Fibroblast of skin of right quadriceps (primary cell): ENCODE results near the gene REV3L.
"Not testable (repeated sequence)": the region's sequence is repeated elsewhere in the genome, so short reads cannot be mapped to it uniquely, and the experiment has no call there.

Experiments
- DNase-seq: peaks from one replicate; pipeline ENCODE4 v3.0.0-alpha.2; 2013

The REV3L gene

DNA sequence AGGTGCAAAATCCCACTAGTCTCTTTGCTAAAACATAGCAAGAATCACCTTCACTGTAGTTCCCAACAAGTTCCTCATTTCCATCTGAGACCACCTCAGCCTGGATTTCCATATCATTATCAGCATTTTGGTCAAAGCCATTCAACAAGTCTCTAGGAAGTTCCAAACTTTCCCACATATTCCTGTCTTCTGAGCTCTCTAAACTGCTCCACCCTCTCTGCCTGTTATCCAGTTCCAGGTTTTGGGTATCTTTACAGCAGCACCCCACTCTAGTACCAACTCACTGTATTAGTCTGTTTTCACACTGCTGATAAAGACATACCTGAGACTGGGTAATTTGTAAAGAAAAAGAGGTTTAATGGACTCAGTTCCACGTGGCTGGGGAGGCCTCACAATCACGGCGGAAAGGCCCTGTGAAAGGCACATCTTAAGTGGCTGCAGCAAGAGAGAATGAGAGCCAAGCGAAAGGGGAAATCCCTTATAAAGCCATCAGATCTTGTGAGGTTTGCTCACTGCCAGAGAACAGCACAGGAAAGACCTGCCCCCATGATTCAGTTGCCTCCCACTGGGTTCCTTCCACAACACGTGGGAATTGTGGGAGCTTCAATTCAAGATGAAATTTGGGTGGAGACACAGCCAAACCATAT lies 192.2 kb downstream of the REV3L start:
- peak; percentile 15 for DNase-seq

- not testable (repeated sequence) for DNase-seq
Measured at GRCh38 chr6:111284356-111284755, 198.7 kb downstream of the REV3L start.

GRCh38 chr6:111283707-111284106 lies 199.3 kb downstream of the REV3L start:
- no peak for DNase-seq

DNA sequence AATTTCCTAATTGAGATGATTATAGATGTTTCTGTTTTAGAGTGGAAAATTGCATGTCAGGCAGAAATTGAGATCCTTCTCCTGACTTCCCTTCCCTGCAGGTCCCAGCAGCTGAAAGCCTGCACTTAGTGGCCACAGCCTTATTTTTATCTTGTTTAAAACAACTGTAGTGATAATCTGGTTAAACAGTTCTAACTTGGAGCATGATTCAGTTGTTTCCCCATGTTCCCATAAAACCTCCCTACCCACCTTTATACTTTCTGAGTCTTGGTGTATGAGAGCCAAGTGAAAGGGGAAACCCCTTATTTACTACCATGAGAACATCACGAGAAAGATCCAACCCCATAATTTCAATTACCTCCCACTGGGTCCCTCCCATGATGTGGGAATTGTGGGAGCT lies 200.5 kb downstream of the REV3L start:
- no peak for DNase-seq

DNA sequence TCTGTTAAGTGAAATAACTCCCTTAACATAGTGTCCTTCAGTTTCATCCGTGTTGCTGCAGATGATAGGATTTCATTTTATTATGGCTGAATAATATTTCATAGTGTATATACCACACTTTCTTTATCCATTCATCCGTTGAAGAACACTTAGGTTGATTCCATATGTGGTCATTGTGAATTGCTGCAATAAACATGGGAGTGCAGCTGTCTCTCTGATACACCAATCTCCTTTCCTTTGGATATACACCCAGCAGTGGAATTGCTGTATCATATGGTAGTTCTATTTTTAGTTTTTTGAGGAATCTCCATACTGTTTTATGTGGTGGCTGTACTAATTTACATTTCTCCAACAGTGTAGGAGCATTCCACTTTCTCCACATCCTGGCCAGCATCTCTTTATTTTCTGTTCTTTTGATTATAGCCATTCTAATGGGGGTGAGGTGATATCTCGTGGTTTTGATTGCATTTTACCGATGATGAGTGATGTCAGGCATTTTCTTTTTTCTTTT lies 202.5 kb downstream of the REV3L start:
- peak; percentile 57 for DNase-seq

DNA sequence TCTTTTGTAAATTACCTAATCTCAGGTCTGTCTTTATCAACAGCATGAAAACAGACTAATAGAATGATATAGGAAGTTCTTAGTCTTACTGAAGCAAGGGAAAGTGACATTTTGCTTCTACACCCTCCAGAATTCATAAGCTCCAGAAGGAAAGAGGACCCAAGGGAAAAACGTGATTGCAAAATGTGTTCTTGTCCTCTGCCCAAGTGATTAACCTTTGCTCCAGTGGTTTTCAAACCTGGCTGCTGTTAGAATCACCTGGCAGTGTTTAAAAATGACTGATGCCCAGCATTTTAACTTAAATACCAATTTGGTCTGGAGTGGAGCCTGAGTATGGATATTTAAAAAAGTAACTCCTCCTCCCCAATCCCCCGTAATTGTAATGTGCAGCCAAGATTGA lies 204.3 kb downstream of the REV3L start:
- no peak for DNase-seq

- DNase-seq, result no peak
Measured at GRCh38 chr6:111277819-111278218, 205.2 kb downstream of the REV3L start.

- DNase-seq, result no peak
Measured at GRCh38 chr6:111276736-111277135, 206.3 kb downstream of the REV3L start.

DNA sequence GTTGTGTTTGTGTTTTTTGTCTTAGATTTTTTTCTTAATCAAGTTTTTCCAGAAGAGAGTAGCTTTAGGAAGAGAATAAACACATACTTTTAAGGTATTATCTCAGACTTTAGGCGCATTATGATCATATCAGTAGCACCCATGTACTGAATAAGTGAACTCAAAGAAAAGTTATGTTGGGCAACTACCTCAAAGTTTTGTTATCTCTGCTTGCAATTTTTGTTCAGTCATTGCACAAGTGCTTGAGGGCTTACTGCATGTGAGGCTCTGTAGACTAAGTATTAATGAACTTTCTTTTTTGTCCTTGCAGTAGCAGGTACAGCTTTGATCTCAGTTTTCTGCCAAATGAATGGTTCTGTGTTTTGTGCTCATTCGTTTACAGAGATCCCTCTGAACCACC lies 206.7 kb downstream of the REV3L start:
- DNase-seq, result no peak

DNA sequence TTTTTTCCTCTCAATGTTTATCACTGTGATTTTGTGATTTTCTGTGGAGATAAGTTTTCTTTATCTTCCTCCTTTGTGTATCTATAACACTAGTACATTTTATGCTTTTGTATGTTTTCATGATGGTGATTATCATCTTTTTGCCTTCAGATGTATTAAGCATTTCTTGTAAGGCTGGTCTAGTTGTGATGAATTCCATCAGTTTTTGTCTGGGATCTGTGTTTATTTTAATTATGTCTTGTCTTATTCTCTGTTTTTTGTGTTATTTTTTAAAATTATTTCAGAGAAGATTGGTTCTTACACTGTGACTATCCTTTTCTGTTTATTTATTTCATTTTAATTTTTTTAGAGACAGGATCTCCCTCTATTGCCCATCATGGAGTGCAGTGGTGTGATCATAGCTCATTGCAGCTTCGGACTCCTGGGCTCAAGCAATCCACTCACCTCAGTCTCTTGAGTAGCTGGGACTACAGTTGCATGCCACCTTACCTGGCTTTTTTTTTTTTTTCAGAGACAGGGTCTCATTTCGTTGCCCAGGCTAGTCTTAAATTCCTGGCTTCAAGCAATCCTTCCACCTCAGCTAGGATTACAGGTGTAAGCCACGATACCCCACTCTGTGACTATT lies 208.3 kb downstream of the REV3L start:
- no peak for DNase-seq

DNA sequence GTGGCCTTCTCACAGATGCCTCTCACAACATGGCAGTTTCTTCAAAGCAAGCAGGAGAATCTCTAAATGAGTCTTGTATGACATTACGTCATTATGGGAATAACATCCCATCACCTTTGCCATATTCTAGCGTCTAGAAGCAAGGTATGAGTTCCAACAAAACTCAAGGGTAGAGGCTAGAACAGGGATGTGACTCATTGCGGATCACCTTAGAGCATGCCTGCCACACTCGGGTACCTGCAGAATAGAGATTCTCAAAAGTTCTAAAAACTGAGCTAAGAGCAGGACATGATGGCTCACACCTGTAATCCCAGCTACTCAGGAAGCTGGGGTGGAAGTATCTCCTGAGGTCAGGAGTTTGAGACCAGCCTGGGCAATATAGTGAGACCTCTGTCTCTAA lies 212.9 kb downstream of the REV3L start:
- DNase-seq, result no peak

DNA sequence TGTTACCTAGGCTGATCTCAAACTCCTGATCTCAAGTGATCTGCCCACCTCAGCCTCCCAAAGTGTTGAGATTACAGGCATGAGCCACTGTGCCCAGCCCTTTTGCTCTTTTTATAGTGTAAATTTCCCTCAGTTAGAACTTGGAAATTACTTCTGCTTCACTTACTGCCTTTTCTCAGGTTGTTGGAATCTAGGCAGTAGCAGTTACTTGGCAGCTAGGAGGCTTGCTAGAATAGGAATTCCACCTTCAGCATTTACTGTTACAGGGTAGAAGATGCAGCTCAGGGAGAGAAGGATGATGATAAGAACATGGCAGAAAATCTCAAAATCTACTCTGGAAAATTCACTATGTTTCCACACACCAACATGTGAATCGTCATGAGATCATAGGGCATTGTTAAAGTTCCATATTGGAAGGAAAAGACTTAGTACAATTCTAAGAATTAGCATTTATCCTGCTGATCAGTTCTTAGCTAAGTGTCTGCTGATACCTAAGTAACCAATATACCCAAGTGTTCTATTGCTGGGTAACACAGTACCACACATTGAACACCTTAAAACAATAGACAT lies 213.5 kb downstream of the REV3L start:
- no peak for DNase-seq

- no peak for DNase-seq
Measured at GRCh38 chr6:111267764-111268333, 215.2 kb downstream of the REV3L start.

DNA sequence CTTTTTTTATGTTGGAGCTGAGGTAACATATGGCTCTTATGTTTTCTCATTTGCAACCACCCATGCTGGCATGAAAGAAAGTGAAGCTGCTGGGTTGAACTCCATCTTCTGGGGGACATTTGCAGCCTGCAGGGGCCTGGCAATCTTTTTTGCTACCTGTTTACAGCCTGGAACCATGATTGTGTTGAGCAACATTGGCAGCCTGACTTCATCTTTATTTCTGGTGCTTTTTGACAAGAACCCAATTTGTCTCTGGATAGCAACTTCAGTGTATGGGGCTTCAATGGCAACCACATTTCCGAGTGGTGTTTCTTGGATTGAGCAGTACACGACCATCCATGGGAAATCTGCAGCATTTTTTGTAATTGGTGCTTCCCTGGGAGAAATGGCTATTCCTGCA lies 216.7 kb downstream of the REV3L start:
- no peak for DNase-seq

GRCh38 chr6:111265842-111266241 lies 217.2 kb downstream of the REV3L start:
- DNase-seq, result no peak

- DNase-seq, result peak; percentile 78
Measured at GRCh38 chr6:111263837-111264236, 219.2 kb downstream of the REV3L start.

DNA sequence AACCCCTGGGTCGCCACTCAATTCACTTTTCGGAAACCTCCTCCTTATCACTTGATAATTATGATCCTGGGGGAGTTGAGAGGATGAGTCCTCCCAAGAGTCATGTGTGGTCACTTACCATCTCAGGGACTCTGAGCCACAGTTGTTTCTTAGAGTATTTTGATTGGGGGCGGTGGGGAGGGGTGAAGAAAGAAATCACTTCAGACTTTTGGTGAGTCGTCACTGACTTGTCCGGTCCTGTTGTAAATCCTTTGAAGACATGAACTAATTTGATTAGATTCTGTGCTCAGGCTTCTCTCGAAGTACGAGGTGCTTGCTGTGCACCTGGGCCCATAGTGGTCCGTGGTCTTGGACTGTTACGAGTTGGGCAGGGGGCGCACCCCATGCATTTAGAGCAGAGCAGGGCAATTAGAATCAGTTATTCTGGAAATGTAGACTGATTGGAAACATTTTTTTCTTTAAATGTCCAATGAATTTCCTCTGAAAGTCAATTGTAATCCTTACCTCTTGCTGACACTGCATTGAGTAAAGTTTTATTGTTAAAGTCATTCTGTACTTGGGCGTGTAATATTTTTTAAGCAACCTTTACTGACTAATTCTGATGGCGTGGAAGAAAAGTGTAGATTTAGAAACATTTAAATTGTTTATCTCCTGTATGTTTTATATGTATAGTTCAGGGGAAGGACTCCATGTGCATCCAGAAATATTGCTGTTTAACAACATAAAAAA lies 222.3 kb downstream of the REV3L start:
- peak; percentile 20 for DNase-seq

GRCh38 chr6:111259089-111259831 lies 223.8 kb downstream of the REV3L start:
- peak; percentile 99 for DNase-seq

DNA sequence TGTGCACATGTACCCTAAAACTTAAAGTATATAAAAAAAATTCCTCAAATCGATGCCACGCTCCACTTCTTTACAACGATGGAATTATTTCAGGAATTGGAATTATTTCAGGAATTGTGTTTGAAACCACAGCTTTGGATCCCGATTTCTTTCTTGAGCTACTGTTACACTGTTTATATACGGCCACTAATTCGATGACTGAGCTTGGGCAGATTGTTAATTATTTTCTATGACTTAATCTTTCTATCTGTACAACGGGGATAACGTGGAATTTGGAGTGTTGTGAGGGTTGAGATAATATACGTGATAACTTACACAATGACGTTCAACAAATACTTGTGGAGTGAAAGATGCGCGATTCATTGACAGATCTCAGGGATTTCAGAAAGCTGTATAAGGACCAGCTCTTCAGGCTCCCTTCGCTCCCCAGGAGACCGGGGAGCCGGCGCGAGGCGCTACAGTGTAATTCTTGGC lies 224.4 kb downstream of the REV3L start:
- peak; percentile 59 for DNase-seq

DNA sequence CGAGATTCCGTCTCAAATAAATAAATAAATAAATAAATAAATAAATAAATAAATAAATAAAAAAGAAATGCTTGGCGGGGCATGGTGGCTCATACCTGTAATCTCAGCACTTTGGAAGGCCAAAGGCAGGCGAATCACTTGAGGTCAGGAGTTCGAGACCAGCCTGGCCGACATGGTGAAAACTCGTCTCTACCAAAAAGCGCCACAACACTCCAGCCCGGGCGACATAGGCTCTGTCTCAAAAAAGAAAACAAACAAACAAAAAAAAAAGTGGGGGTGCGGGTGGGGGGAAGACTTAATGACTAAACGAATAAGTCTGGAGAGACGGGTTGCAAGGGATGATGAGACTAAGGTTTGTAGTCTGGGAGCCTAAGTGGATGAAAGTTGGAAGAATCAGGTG lies 225.0 kb downstream of the REV3L start:
- no peak for DNase-seq

- DNase-seq, result no peak
Measured at GRCh38 chr6:111256646-111257045, 226.4 kb downstream of the REV3L start.

GRCh38 chr6:111255838-111256237 lies 227.2 kb downstream of the REV3L start:
- DNase-seq, result not testable (repeated sequence)
